Activated T-cell treated with anti-CD3 and anti-CD28 coated beads, Interleukin-2, amount 50 U/mL, for 4 hours (primary cell): ENCODE results near the gene TRMT6. TPM values are rescaled to one million over a fixed set of nuclear protein-coding genes. Genes with fewer than 3 reads are reported as not detected.

Experiments used
- ATAC-seq, 2 donors: fragments of 200-7000 bp; cut with Tn5 transposase; one replicate each; pipeline ENCODE4 v1.10.0; 2021
- DNase-seq: peaks from one replicate; pipeline ENCODE4 v3.0.0-alpha.2; 2020
- H3K27me3 Mint-ChIP-seq: one replicate; pipeline ENCODE4 v1.8.0; 2021; ENCODE audit warnings: low read depth, mixed read lengths
- H3K36me3 Mint-ChIP-seq: one replicate; pipeline ENCODE4 v1.8.0; 2022; ENCODE audit warnings: mixed read lengths; ENCODE audit not compliant: insufficient read depth
- H3K4me1 Mint-ChIP-seq: one replicate; pipeline ENCODE4 v1.8.0; 2021; ENCODE audit warnings: low read depth, mixed read lengths
- H3K4me3 Mint-ChIP-seq: one replicate; pipeline ENCODE4 v1.8.0; 2021; ENCODE audit warnings: mild to moderate bottlenecking, moderate library complexity, mixed read lengths
- H3K9me3 Mint-ChIP-seq: one replicate; pipeline ENCODE4 v1.8.0; 2021; ENCODE audit warnings: mixed read lengths
- total RNA-seq, 3 donors: library from RNA; stranded (reverse); gene quantifications; one replicate each; pipeline ENCODE4 v1.2.1, GENCODE V29; 2021

Gene TRMT6
- total RNA-seq, 3 donors from 2014 or later = 45.3 to 47.5 (median 45.8) TPM

- DNase-seq (no peak), ATAC-seq (no peak)
- Mint-ChIP-seq H3K27me3 (peaks cover 26% of the 10 kb centered on the region), H3K4me3 (no peak overlapping the region), H3K9me3 (peaks cover 3% of the 10 kb centered on the region), H3K4me1 (no peaks in the 10 kb centered on the region), H3K36me3 (no peaks in the 10 kb centered on the region)
Observed at GRCh38 chr20:5900908-5901307, 49.4 kb downstream of the TRMT6 start.

DNA sequence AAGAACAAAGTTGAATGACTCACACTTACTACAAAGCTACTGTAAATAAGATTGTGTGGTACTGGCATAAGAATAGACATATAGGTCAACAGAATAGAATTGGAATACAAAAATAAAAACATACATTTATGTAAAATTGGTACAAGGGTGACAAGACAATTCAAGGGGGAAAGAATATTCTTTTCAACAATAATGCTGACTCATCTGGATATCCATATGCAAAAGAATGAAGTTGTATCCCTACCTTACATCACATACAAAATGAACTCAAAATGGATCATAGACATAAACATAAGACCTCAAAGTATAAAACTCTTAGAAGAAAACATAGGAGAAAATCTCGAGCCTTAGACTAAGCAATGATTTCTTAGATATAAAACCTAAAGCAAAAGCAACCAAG is 50.9 kb downstream of the TRMT6 start:
- Mint-ChIP-seq H3K4me3 (no peak overlapping the region), H3K4me1 (no peaks in the 10 kb centered on the region), H3K9me3 (peaks cover 3% of the 10 kb centered on the region), H3K36me3 (no peaks in the 10 kb centered on the region), H3K27me3 (peaks cover 29% of the 10 kb centered on the region)
- DNase-seq (no peak), ATAC-seq (no peak)

DNA sequence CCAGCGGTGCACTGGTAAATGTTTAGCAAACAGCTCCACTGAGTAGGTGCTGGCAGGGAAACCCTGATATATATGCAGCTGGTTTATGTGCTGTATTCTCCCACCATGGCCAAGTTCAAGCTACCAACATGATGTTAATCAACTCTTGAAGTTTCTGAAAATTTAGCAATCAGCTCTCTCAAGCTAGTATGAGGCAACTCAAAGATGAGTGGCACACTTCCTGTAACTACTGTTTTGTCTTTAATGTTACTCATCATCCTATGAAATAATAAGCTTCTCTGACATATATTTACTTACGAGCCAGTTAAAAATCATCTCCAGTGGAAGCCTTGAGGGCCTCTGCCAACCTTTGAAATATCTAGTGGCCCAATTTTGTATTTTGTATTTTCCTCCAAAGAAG is 54.7 kb downstream of the TRMT6 start:
- Mint-ChIP-seq H3K4me3 (no peak overlapping the region), H3K36me3 (no peaks in the 10 kb centered on the region), H3K9me3 (peaks cover 3% of the 10 kb centered on the region)

DNA sequence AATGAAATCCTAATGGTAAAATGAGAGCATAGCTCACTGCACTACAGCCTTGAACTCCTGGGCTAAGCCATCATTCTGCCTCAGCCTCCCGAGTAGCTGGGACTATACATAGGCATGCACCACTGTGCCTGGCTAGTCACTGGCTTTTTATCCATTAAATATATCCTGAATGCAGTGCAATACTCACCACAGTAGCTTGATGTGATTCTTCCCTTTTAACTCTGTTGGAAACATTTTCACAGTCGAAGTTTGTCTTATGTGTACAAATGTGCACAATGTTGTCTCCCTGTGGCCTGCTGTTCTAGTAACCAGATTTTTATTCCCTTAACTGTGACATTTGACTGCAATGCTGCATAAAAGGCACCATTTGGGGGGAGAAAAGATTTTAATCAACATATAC is 56.7 kb downstream of the TRMT6 start:
- no peak for DNase-seq
- peaks cover 25% of the 10 kb centered on the region for H3K27me3 Mint-ChIP-seq
- H3K4me1 Mint-ChIP-seq = no peaks in the 10 kb centered on the region
- no peaks in the 10 kb centered on the region for H3K9me3 Mint-ChIP-seq
- ATAC-seq = no peak
- no peak overlapping the region for H3K4me3 Mint-ChIP-seq
- no peaks in the 10 kb centered on the region for H3K36me3 Mint-ChIP-seq

More for the DNA sequence above, 54.7 kb downstream of the TRMT6 start:
- peaks cover 27% of the 10 kb centered on the region for H3K27me3 Mint-ChIP-seq
- DNase-seq (no peak), ATAC-seq (no peak)
- H3K4me1 Mint-ChIP-seq = no peaks in the 10 kb centered on the region

- H3K36me3 Mint-ChIP-seq = no peaks in the 10 kb centered on the region
- ATAC-seq (no peak), DNase-seq (no peak)
- H3K4me1 Mint-ChIP-seq = no peaks in the 10 kb centered on the region
- peaks cover 25% of the 10 kb centered on the region for H3K27me3 Mint-ChIP-seq
- H3K9me3 Mint-ChIP-seq = no peaks in the 10 kb centered on the region
- no peak overlapping the region for H3K4me3 Mint-ChIP-seq
Observed at GRCh38 chr20:5893052-5893451, 57.3 kb downstream of the TRMT6 start.

GRCh38 chr20:5890773-5891441 is 59.4 kb downstream of the TRMT6 start:
- H3K4me3 Mint-ChIP-seq = no peak overlapping the region
- H3K4me1 Mint-ChIP-seq = no peaks in the 10 kb centered on the region
- H3K36me3 Mint-ChIP-seq = no peaks in the 10 kb centered on the region
- no peak for DNase-seq
- no peak for ATAC-seq
- no peaks in the 10 kb centered on the region for H3K9me3 Mint-ChIP-seq
- peaks cover 15% of the 10 kb centered on the region for H3K27me3 Mint-ChIP-seq

- Mint-ChIP-seq H3K4me3 (no peak overlapping the region), H3K4me1 (no peaks in the 10 kb centered on the region), H3K27me3 (peaks cover 3% of the 10 kb centered on the region)
Observed at GRCh38 chr20:5888041-5888440, 62.3 kb downstream of the TRMT6 start.

DNA sequence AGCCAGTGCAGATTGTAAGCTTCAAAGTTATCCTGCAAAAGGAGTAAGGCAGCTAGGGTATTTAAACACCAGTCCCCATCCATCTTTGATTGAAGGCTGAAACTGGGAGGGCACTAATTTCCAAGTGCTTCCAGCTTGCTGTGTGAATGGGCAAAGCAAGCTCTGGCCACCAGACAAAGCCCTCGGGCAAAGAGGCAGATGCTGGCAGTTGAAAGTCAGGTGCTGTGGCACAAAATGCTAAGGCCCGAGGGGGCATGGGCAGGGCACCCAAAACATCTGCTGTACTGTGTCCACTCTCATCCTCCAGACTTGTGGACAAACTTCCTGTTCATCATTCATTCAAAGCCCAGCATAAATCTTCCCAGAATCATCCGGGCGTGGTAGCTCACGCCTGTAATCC is 62.9 kb downstream of the TRMT6 start:
- Mint-ChIP-seq H3K4me1 (no peaks in the 10 kb centered on the region), H3K4me3 (no peak overlapping the region), H3K9me3 (no peaks in the 10 kb centered on the region), H3K36me3 (no peaks in the 10 kb centered on the region), H3K27me3 (peaks cover 3% of the 10 kb centered on the region)
- no peak for DNase-seq
- no peak for ATAC-seq

More at GRCh38 chr20:5888041-5888440, 62.3 kb downstream of the TRMT6 start:
- Mint-ChIP-seq H3K36me3 (no peaks in the 10 kb centered on the region), H3K9me3 (no peaks in the 10 kb centered on the region)
- DNase-seq = no peak
- ATAC-seq = no peak

Other genes starting within 250 kb of the TRMT6 start
- 1 to 10 TPM; 7.2 to 9.8 (median 9.1) TPM for gene SHLD1, start 200.1 kb downstream of the TRMT6 start, total RNA-seq
- under 1 TPM in 2 of 3 donors, not detected in 1; 0.08 to 0.20 TPM for gene CHGB, start 39.0 kb downstream of the TRMT6 start, total RNA-seq
- 10 to 100 TPM; 19.7 to 27.3 (median 20.1) TPM for gene MCM8, start 119 bp upstream of the TRMT6 start, total RNA-seq
- 10 to 100 TPM; 61.1 to 72.6 (median 66.1) TPM for gene CRLS1, start 55.6 kb upstream of the TRMT6 start, total RNA-seq
- gene LRRN4, start 103.5 kb upstream of the TRMT6 start, total RNA-seq = under 1 TPM in 2 of 3 donors, not detected in 1; 0.08 to 0.11 TPM
- under 1 TPM; 0.08 to 0.51 (median 0.27) TPM for gene FERMT1, start 172.5 kb upstream of the TRMT6 start, total RNA-seq